Skeletal muscle satellite cell (primary cell): ENCODE data around the gene FLT3. TPM values are rescaled to one million over a fixed set of nuclear protein-coding genes. Genes with fewer than 3 reads are reported as not detected.

Experiments used
- small RNA-seq: library from RNA; depleted of rRNA; stranded (forward); fragments of <200 nt; gene quantifications from one replicate; pipeline ENCODE3, GENCODE V24; 2012

FLT3 gene

Small RNAs within 50 kb of the gene (small RNA-seq; reads per million reads assigned to genes)
- gene RN7SL272P, result not detected
